ENCODE results near the gene ITGB8.

The ITGB8 gene

DNA sequence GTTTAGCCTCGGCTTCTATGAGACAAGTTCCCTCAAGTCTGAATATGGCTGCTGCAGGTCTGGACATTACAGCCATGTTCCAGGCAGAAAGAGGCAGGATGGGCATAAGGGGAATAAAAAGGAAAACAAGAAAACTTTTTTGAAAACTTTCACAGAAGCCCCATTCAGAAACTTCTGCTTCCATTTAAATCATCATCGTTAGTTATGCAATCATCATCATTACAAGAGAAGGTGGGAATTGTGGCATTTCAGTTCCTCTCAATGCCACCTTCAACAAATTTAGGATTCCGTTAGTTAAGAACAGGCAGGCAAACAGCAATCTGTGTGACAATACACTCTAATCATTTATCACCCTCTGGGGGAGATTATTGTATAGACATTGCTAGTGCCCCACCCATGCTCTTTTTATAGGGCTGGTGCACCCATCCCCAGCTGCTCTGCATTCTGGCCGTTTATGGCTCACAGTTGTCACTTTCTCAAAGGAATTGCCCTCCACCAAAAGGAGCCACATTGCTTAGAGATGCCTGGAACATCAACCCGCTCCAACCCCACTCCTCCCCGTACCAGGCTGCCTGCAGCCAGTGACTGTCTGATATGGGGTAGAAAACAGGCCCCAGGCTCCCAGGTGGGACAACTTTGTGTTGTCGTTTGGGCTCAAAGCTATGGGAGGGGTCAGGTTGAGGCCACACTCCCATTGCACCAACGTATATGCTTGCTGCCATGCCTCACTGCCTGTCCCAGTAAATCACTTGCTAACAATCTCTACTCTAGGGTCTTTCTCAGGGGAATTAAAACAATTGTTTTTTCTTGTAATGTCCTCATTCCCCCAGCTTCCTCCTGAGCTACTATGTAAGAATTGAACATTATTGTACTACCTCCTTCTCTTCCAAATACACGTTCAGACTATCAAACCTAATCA is 24.2 kb downstream of the ITGB8 start:
- peaks cover 51% of the 10 kb centered on the region for H3K4me1 ChIP-seq
- no peaks in the 10 kb centered on the region for H3K36me3 ChIP-seq (replicated peaks)
- peak; percentile 56 to 67 for DNase-seq (ENCODE audit: low spot score in 2 of 2)
- in situ Hi-C loops (cut with MboI; ENCODE audit: low sequenced_read_pairs), result no loop called here
- H3K4me3 ChIP-seq, result no peak overlapping the region
- no peaks in the 10 kb centered on the region for H3K9me3 ChIP-seq
- H3K27me3 ChIP-seq (ENCODE audit: low read depth), result no peaks in the 10 kb centered on the region

DNA sequence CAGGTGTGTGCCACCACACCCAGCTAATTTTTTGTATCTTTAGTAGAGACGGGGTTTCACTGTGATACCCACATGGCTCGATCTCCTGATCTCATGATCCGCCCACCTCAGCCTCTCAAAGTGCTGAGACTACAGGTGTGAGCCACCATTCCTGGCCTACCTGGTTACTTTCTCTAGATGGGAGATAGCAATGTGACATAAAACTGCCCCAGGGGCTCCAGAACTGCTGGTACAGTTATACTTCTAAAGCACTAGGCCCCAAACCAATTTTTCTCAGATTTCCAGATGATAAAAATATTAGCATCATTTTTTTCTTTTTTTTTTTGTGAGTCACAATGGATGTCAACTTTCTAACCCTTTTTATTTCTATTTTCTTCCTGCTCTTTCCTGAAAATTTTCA is 27.4 kb downstream of the ITGB8 start:
- in situ Hi-C loops (cut with MboI; ENCODE audit: low sequenced_read_pairs), result no loop called here

DNA sequence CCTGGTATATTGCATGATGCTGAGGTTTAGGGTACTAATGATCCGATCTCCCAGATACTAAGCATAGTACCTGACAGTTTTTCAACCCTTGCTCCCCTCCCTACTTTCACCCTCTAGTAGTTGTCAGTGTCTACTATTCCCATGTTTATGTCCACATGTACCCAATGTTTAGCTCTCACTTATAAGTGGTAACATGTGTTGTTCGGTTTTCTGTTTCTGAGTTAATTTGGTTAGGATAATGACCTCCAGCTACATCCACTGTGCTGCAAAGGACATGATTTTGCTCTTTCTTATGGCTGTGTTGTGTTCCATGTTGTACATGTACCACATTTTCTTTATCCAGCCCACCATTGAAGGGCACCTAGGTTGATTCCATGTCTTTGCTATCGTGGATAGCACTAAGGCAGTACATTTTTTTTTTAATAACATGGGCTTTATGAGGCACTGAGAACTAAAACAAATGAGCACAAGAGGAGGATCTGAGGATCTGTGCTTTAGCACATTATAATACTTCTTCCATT is 28.1 kb downstream of the ITGB8 start:
- no peaks in the 10 kb centered on the region for H3K27me3 ChIP-seq (ENCODE audit: low read depth)
- peaks cover 32% of the 10 kb centered on the region for H3K4me1 ChIP-seq
- in situ Hi-C loops (cut with MboI; ENCODE audit: low sequenced_read_pairs), result no loop called here
- H3K36me3 ChIP-seq (replicated peaks), result no peaks in the 10 kb centered on the region
- no peak for DNase-seq (ENCODE audit: low spot score in 2 of 2)
- H3K4me3 ChIP-seq, result no peak overlapping the region
- no peaks in the 10 kb centered on the region for H3K9me3 ChIP-seq

More for the DNA sequence above, 27.4 kb downstream of the ITGB8 start:
- Histone ChIP-seq H3K4me1 (peaks cover 36% of the 10 kb centered on the region), H3K27me3 (ENCODE audit: low read depth) (no peaks in the 10 kb centered on the region), H3K36me3 (replicated peaks) (no peaks in the 10 kb centered on the region), H3K9me3 (no peaks in the 10 kb centered on the region), H3K4me3 (no peak overlapping the region)
- no peak for DNase-seq (ENCODE audit: low spot score in 2 of 2)

DNA sequence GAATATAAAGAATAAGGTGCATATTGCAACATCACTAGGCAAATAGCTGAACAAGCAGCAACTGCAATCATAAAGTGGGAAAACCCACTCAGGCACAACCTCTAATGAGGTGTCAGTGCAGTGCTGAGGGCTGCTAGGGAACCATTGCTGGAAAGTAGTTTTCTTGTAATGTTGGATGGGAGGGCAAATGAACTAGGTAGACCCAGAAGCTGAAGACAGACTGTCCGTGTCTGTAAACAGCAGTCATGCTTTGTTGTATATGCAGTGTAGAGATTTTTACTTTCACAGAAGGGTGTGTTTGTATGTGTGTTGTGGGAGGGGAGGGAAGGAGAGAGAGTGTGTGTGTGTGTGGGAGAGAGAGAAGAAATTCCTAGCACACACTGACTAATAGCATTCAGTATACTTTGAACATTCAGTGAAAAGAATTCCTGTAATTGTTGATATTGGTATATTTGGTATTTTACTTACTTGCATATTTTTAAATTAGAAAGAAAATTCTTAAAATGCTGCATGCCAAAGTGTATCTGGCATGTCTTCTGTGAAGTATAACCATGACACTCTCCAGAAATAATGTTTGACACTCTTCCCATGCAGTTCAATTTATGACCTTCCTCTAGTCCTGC is 28.8 kb downstream of the ITGB8 start:
- H3K27me3 ChIP-seq (ENCODE audit: low read depth), result no peaks in the 10 kb centered on the region
- no peak for DNase-seq (ENCODE audit: low spot score in 2 of 2)
- H3K4me3 ChIP-seq, result no peak overlapping the region
- in situ Hi-C loops (cut with MboI; ENCODE audit: low sequenced_read_pairs), result no loop called here
- no peaks in the 10 kb centered on the region for H3K9me3 ChIP-seq
- H3K36me3 ChIP-seq (replicated peaks), result no peaks in the 10 kb centered on the region
- H3K4me1 ChIP-seq, result peaks cover 27% of the 10 kb centered on the region

DNA sequence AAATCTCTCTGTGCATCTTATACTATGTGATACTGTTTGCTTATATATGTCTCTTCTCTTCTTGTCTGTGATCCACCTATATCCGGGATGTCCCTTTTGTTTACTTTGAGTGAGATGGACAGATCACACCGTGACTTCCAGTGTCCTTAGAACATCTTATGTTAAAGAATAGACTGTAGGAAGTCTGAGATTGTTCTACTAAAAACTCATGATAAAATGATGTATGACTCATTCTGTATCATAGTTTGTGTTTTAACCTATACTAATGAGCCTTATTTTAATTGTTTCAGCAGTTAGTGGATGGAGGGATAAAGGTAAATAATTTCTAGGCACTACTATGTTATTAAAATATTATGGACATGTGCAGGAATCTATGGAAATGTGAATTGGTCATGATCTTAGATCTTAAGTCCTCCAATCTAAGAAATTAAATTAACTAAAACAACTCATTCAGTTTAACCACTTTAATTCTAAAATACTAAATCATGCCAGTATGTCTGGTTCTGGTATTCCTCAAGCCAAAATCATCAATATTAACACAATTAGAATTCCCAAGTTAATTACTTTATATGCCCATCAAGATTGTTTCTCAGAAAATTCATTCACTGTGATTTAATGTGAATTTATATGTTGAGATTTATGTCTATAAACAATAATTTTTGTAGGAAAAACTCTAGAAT is 32.0 kb downstream of the ITGB8 start:
- in situ Hi-C loops (cut with MboI; ENCODE audit: low sequenced_read_pairs), result no loop called here

DNA sequence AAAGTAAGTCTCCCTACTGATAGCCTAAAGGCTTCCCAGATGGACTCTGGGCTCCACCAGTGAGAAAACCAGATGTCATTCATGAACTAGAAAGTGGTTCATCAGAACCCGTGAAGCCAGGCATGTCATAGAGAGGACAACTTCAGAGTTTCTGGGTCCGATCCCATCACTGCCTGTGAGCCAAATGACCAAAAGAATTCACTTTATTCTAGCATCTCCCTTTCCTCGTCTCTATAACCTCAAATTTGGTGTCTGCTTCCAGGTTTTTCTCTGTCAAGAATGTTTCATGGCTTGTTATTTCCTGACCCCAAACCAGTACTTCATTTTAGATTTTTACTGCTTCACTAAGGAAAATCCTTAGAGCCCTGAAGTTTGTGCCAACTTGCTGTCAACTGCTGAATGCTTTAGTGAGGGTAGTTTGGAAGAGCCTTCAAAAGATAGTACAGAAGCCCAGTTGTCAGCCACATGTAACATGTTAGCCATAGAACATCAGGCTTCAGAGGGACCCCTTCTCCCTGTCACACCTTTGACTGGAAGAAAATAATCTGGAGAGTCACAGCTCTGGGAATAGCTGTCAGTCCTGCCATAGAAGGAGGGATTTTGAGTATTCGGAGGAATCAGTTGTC is 34.0 kb downstream of the ITGB8 start:
- in situ Hi-C loops (cut with MboI; ENCODE audit: low sequenced_read_pairs), result no loop called here
- no peak for DNase-seq (ENCODE audit: low spot score in 2 of 2)
- no peaks in the 10 kb centered on the region for H3K27me3 ChIP-seq (ENCODE audit: low read depth)
- no peaks in the 10 kb centered on the region for H3K36me3 ChIP-seq (replicated peaks)
- no peak overlapping the region for H3K4me3 ChIP-seq
- H3K9me3 ChIP-seq, result no peaks in the 10 kb centered on the region
- H3K4me1 ChIP-seq, result peaks cover 9% of the 10 kb centered on the region

More for the DNA sequence above, 32.0 kb downstream of the ITGB8 start:
- DNase-seq (ENCODE audit: low spot score in 2 of 2), result no peak
- Histone ChIP-seq H3K4me1 (peaks cover 14% of the 10 kb centered on the region), H3K9me3 (no peaks in the 10 kb centered on the region), H3K27me3 (ENCODE audit: low read depth) (no peaks in the 10 kb centered on the region), H3K36me3 (replicated peaks) (no peaks in the 10 kb centered on the region), H3K4me3 (no peak overlapping the region)

DNA sequence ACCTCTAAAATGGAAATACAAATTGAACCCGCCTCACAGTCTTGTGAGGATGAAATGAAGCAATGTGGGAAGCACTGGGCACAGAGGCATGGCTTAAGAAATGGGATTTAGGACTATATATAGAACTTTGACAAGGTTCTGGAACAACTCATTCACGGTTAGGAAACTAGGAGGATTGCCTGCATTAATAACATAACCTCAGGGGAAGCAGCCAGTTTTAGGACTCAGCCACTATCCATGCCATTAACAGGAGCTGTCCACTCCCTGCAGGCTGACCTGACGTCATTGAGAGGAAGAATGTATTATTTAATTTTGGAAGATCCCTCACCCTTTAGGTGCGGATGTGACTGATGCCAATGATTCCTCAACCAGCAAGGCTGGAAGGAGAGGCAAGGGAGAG is 34.8 kb downstream of the ITGB8 start:
- Histone ChIP-seq H3K27me3 (ENCODE audit: low read depth) (no peaks in the 10 kb centered on the region), H3K36me3 (replicated peaks) (no peaks in the 10 kb centered on the region), H3K4me3 (no peak overlapping the region), H3K9me3 (no peaks in the 10 kb centered on the region), H3K4me1 (peaks cover 7% of the 10 kb centered on the region)
- DNase-seq (ENCODE audit: low spot score in 2 of 2), result no peak
- in situ Hi-C loops (cut with MboI; ENCODE audit: low sequenced_read_pairs), result no loop called here

DNA sequence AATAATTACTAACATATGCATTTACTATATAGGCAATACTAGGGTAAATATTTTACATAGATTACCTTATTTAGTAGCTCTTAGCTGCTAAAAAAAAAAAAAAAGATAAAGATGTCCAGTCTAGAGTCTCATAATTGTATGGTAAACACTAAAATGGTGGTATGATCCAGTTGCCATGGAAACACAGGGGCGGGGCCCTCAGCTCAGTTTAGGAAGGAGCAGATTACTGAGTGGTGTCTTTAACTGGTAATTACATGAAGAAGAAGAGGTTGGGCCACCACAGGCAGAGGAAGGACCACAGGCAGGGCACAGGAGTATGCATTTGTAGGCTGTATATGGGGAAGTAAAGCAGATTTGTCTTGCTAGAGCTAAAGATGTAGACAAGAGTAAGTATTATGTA is 43.7 kb downstream of the ITGB8 start:
- in situ Hi-C loops (cut with MboI; ENCODE audit: low sequenced_read_pairs), result no loop called here
- Histone ChIP-seq H3K27me3 (ENCODE audit: low read depth) (no peaks in the 10 kb centered on the region), H3K9me3 (no peaks in the 10 kb centered on the region; the same call in 1 of the 2 replicates), H3K4me3 (no peak overlapping the region), H3K36me3 (replicated peaks) (no peaks in the 10 kb centered on the region), H3K4me1 (no peaks in the 10 kb centered on the region)
- DNase-seq (ENCODE audit: low spot score in 2 of 2), result peak in 1 of 2 experiments; percentile 24

DNA sequence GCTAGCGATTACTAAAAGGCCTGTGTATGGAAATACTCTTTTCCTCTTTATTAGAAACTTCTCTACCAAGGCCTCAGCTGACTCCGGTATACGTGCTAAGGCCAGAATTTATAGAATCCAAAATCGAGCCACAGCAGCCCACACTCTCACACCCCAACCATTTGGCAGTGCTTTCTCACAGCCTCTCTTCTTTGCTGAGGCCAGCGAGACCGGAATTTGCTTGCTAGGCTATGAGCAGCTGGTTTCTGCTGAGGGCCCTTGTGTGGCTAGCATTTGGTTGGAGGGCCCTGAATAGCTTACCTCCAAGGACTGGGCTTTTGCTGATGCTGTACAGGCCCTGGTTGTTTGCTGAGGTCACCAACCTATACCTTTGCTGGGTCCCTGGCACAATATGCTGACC is 46.1 kb downstream of the ITGB8 start:
- no peaks in the 10 kb centered on the region for H3K36me3 ChIP-seq (replicated peaks)
- no peak overlapping the region for H3K4me3 ChIP-seq
- H3K9me3 ChIP-seq, result no peaks in the 10 kb centered on the region; the same call in 1 of the 2 replicates
- DNase-seq (ENCODE audit: low spot score in 2 of 2), result no peak
- no peaks in the 10 kb centered on the region for H3K27me3 ChIP-seq (ENCODE audit: low read depth)
- H3K4me1 ChIP-seq, result no peaks in the 10 kb centered on the region
- in situ Hi-C loops (cut with MboI; ENCODE audit: low sequenced_read_pairs), result no loop called here

DNA sequence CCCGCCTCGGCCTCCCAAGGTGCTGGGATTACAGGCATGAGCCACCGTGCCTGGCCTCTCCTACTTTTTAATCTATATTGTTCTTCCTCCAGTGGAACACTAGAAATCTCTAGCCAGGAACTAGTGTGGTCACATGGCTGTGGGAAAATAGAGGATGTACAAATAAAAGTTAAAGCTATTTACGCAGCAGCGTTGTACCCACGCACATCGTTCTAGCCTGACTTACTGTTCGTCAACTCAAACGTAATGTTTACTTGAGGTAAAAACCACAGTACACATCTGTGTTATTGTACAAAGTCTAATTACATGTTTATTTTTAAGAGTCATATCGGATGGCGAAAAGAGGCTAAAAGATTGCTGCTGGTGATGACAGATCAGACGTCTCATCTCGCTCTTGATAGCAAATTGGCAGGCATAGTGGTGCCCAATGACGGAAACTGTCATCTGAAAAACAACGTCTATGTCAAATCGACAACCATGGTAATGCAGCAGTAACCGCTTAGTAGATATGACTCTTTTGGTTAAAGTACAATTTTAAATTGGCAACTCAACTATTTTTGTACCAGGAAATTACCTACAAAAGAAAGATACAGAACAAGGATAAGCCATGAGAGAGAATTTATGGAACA is 50.8 kb downstream of the ITGB8 start:
- H3K4me1 ChIP-seq, result no peaks in the 10 kb centered on the region
- in situ Hi-C loops (cut with MboI; ENCODE audit: low sequenced_read_pairs), result no loop called here
- H3K27me3 ChIP-seq (ENCODE audit: low read depth), result no peaks in the 10 kb centered on the region
- no peak overlapping the region for H3K4me3 ChIP-seq
- H3K9me3 ChIP-seq, result no peaks in the 10 kb centered on the region; the same call in 1 of the 2 replicates
- no peak for DNase-seq (ENCODE audit: low spot score in 2 of 2)
- no peaks in the 10 kb centered on the region for H3K36me3 ChIP-seq (replicated peaks)

DNA sequence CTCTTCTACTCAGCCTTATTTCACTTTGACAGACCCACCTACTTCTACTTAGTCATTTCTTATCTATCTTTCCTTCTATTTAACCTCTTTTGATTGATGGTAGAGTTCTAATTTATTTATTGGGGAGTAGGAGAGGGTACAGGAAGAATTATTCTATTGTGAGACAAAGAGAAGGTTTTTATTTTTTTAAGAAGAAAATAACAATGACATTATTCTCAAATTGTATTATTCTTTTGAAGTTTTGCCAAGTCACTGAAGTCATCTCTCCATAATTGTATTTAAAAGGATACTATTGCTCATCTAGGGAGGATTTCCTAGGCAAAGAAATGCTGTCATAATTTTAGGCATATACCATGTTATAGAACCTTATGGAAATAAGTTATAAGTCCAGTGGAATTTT is 52.7 kb downstream of the ITGB8 start:
- Histone ChIP-seq H3K4me1 (no peaks in the 10 kb centered on the region), H3K36me3 (replicated peaks) (no peaks in the 10 kb centered on the region), H3K27me3 (ENCODE audit: low read depth) (no peaks in the 10 kb centered on the region), H3K4me3 (no peak overlapping the region), H3K9me3 (no peaks in the 10 kb centered on the region)
- in situ Hi-C loops (cut with MboI; ENCODE audit: low sequenced_read_pairs), result no loop called here
- DNase-seq (ENCODE audit: low spot score in 2 of 2), result no peak

DNA sequence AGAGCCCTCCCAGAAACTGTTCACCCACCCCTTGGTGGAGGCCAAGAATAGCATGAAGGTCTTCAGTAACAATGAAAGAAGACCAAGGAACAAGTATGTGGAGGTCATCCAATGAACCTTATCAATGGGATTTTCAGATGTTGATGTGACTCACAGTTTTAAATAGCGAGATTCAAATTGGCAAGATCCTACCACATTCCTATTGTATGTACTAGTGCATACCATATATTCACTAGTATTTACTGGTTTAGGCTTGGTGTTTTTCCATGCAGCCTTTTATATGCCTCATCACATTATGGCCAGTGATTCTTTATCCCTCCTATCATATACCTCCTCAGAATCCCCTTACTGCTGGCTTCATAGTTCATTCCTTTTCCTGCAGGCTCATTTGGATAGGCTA is 54.4 kb downstream of the ITGB8 start:
- Histone ChIP-seq H3K4me1 (no peaks in the 10 kb centered on the region), H3K4me3 (no peak overlapping the region), H3K9me3 (no peaks in the 10 kb centered on the region), H3K36me3 (replicated peaks) (no peaks in the 10 kb centered on the region), H3K27me3 (ENCODE audit: low read depth) (no peaks in the 10 kb centered on the region)
- in situ Hi-C loops (cut with MboI; ENCODE audit: low sequenced_read_pairs), result no loop called here
- no peak for DNase-seq (ENCODE audit: low spot score in 2 of 2)

DNA sequence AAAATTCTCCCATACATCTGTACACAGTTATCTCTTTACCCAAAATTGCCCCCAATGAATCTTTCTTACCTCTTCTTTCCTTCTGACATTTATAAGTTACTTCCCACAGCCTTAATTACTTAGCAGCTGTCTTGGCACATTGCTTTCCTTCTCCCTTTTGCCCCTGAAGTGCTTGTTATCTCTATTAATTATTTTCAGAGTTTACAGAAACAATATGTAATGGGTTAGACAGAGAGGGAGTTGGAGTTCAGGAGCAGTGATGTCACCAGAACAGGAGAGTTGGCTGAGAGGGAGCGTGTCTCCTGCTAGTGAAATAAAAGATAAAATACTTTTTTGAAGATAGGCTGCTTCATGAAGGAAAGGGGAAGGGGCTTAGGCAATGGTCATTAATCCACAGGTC is 57.4 kb downstream of the ITGB8 start:
- no peaks in the 10 kb centered on the region for H3K36me3 ChIP-seq (replicated peaks)
- in situ Hi-C loops (cut with MboI; ENCODE audit: low sequenced_read_pairs), result no loop called here
- H3K27me3 ChIP-seq (ENCODE audit: low read depth), result no peaks in the 10 kb centered on the region
- H3K4me3 ChIP-seq, result no peak overlapping the region
- DNase-seq (ENCODE audit: low spot score in 2 of 2), result no peak
- no peaks in the 10 kb centered on the region for H3K4me1 ChIP-seq
- no peaks in the 10 kb centered on the region for H3K9me3 ChIP-seq

All from HAP-1 (cell line).